ENCODE results near the gene NSMF. TPM values are rescaled to one million over a fixed set of nuclear protein-coding genes. Genes with fewer than 3 reads are reported as not detected.

NSMF gene
- total RNA-seq, 1 donor = 22.4 TPM

- Histone ChIP-seq H4K20me1 (ENCODE audit: insufficient read depth, low read length) (no peaks in the 10 kb centered on the region), H3K27me3 (ENCODE audit: insufficient read depth, low read length) (no peaks in the 10 kb centered on the region), H3K4me1 (ENCODE audit: insufficient read depth, low read length) (peaks cover under 1% of the 10 kb centered on the region), H2AFZ (ENCODE audit: low read length) (no peak overlapping the region), H3K79me2 (ENCODE audit: insufficient read depth, low read length) (no peaks in the 10 kb centered on the region), H3K4me2 (ENCODE audit: insufficient read depth, low read length) (no peak overlapping the region), H3K27ac (ENCODE audit: low read depth, low read length) (no peak overlapping the region), H3K4me3 (ENCODE audit: insufficient read depth, low read length) (no peak overlapping the region), H3K9me3 (ENCODE audit: low read depth, low read length) (no peaks in the 10 kb centered on the region), H3K36me3 (ENCODE audit: insufficient read depth, low read length) (no peaks in the 10 kb centered on the region)
- TF ChIP-seq CTCF (IDR thresholded peaks at IDR 0.05; ENCODE audit: extremely low read depth, low read depth, low read length) = no peak
- DNase-seq (ENCODE audit: insufficient read length, low spot score, missing footprints) = peak; percentile 74
These were observed 28.6 kb upstream of the NSMF start for GRCh38 chr9:137487454-137488326.

GRCh38 chr9:137486545-137487453 is 27.7 kb upstream of the NSMF start:
- TF ChIP-seq CTCF (IDR thresholded peaks at IDR 0.05; ENCODE audit: extremely low read depth, low read depth, low read length) = no peak
- Histone ChIP-seq H3K36me3 (ENCODE audit: insufficient read depth, low read length) (no peaks in the 10 kb centered on the region), H4K20me1 (ENCODE audit: insufficient read depth, low read length) (no peaks in the 10 kb centered on the region), H2AFZ (ENCODE audit: low read length) (no peak overlapping the region), H3K4me1 (ENCODE audit: insufficient read depth, low read length) (peaks cover 8% of the 10 kb centered on the region), H3K4me2 (ENCODE audit: insufficient read depth, low read length) (no peak overlapping the region), H3K27ac (ENCODE audit: low read depth, low read length) (no peak overlapping the region), H3K79me2 (ENCODE audit: insufficient read depth, low read length) (no peaks in the 10 kb centered on the region), H3K4me3 (ENCODE audit: insufficient read depth, low read length) (no peak overlapping the region), H3K27me3 (ENCODE audit: insufficient read depth, low read length) (no peaks in the 10 kb centered on the region), H3K9me3 (ENCODE audit: low read depth, low read length) (no peaks in the 10 kb centered on the region)
- DNase-seq (ENCODE audit: insufficient read length, low spot score, missing footprints) = peak; percentile 76

GRCh38 chr9:137486141-137486490 is 27.0 kb upstream of the NSMF start:
- peaks cover 8% of the 10 kb centered on the region for H3K4me1 ChIP-seq (ENCODE audit: insufficient read depth, low read length)
- no peaks in the 10 kb centered on the region for H3K9me3 ChIP-seq (ENCODE audit: low read depth, low read length)
- no peak overlapping the region for H2AFZ ChIP-seq (ENCODE audit: low read length)
- H3K79me2 ChIP-seq (ENCODE audit: insufficient read depth, low read length) = no peaks in the 10 kb centered on the region
- no peak overlapping the region for H3K4me3 ChIP-seq (ENCODE audit: insufficient read depth, low read length)
- H3K36me3 ChIP-seq (ENCODE audit: insufficient read depth, low read length) = no peaks in the 10 kb centered on the region
- TF ChIP-seq CTCF (IDR thresholded peaks at IDR 0.05; ENCODE audit: extremely low read depth, low read depth, low read length) = no peak
- no peak overlapping the region for H3K27ac ChIP-seq (ENCODE audit: low read depth, low read length)
- no peaks in the 10 kb centered on the region for H3K27me3 ChIP-seq (ENCODE audit: insufficient read depth, low read length)
- peak; percentile 86 for DNase-seq (ENCODE audit: insufficient read length, low spot score, missing footprints)
- H4K20me1 ChIP-seq (ENCODE audit: insufficient read depth, low read length) = no peaks in the 10 kb centered on the region
- H3K4me2 ChIP-seq (ENCODE audit: insufficient read depth, low read length) = no peak overlapping the region
